BE2C (cell line): ENCODE data around the gene OXT.
"Not testable (repeated sequence)": the region's sequence is repeated elsewhere in the genome, so short reads cannot be mapped to it uniquely, and the experiment has no call there.

Experiments
- DNase-seq: peaks from one replicate; pipeline ENCODE4 v3.0.0-alpha.2; 2020
- H3K27me3 ChIP-seq: fragments of 250-450 bp; sonication (Bioruptor Pico); 2 replicates; pipeline ENCODE4 v1.5.1; 2020; ENCODE audit warnings: mild to moderate bottlenecking
- H3K36me3 ChIP-seq: fragments of 250-450 bp; sonication (Bioruptor Pico); 2 replicates; pipeline ENCODE4 v1.5.1; 2020; ENCODE audit warnings: mild to moderate bottlenecking
- H3K4me1 ChIP-seq: fragments of 250-450 bp; sonication (Bioruptor Pico); 2 replicates; pipeline ENCODE4 v1.5.1; 2020
- H3K4me3 ChIP-seq: 2 replicates; pipeline ENCODE4 v1.5.1; 2011; ENCODE audit warnings: low read depth, low read length
- H3K9me3 ChIP-seq: fragments of 250-450 bp; sonication (Bioruptor Pico); 2 replicates; pipeline ENCODE4 v1.5.1; 2020
- TF ChIP-seq, protein P1 (sequence below): IDR thresholded peaks from 2 replicates; pipeline ENCODE4 v1.5.1; 2012; ENCODE audit warnings: mild to moderate bottlenecking, low read depth, low read length

The OXT gene

DNA sequence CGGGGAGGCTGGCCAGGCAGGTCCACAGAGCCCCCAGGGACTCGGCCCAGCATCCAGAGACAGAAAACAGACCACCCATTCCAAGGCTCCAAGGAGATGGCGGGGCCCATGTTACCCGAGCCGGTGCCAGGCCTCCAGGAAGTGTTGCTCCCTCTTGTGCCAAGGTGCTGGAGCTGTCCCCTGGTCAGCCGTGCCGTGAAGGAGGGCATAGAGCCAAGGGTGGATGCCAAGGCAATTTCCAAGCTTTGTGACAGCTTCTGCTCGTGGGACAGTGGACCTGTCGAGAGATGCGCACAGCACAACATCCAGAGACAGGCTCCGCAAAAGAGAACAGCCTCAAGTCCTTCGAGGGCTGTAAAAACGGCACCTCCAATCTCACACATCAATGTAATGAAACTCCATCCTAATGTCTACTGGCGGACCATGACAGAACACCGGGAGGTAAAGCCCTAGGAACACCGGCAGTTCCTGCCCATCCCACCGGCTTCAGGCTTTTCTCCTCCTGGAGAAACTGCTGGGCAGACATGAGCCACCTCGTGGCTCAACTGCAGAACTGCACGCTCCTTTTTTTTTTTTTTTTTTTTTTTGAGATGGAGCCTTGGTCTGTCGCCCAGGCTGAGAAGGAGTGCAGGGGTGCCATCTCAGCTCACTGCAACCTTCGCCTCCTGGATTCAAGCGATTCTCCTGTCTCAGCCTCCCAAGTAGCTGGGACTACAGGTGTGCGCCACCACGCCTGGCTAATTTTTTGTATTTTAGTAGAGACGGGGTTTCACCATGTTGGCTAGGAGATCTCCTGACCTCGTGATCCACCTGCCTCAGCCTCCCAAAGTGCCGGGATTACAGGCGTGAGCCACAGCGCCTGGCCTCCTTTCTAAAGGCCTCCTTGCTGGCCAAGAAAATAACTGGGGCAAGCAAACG, 44.0 kb downstream of the OXT start:
- Histone ChIP-seq H3K27me3 (no peaks in the 10 kb centered on the region), H3K36me3 (no peaks in the 10 kb centered on the region), H3K9me3 (no peaks in the 10 kb centered on the region), H3K4me3 (no peak overlapping the region), H3K4me1 (peaks cover 4% of the 10 kb centered on the region)
- peak; percentile 70 for DNase-seq
- TF ChIP-seq, protein P1, sequence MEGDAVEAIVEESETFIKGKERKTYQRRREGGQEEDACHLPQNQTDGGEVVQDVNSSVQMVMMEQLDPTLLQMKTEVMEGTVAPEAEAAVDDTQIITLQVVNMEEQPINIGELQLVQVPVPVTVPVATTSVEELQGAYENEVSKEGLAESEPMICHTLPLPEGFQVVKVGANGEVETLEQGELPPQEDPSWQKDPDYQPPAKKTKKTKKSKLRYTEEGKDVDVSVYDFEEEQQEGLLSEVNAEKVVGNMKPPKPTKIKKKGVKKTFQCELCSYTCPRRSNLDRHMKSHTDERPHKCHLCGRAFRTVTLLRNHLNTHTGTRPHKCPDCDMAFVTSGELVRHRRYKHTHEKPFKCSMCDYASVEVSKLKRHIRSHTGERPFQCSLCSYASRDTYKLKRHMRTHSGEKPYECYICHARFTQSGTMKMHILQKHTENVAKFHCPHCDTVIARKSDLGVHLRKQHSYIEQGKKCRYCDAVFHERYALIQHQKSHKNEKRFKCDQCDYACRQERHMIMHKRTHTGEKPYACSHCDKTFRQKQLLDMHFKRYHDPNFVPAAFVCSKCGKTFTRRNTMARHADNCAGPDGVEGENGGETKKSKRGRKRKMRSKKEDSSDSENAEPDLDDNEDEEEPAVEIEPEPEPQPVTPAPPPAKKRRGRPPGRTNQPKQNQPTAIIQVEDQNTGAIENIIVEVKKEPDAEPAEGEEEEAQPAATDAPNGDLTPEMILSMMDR = peak; percentile 80

DNA sequence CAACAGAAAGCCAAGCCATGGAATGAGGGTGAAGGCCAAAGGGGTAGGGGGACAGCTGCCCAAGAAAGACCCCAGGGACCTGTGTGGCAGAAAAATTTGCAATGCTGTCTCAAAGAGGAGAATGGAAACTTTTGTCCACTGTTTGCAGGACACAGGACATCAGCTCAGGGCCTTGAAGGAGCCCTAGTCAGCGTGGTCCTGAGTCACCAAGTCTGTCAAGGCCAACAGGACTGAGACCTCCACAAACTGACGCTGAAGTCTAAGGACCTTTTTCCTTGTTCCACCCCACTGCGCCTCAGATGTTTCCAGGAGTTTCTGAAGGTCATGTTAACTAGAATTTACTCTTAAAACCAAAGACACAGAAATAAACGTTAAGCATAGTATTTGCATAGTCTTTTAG, 44.9 kb downstream of the OXT start:
- TF ChIP-seq, protein P1 = no peak
- peaks cover 4% of the 10 kb centered on the region for H3K4me1 ChIP-seq
- H3K4me3 ChIP-seq = no peak overlapping the region
- no peak for DNase-seq
- no peaks in the 10 kb centered on the region for H3K27me3 ChIP-seq
- no peaks in the 10 kb centered on the region for H3K9me3 ChIP-seq
- H3K36me3 ChIP-seq = no peaks in the 10 kb centered on the region

- not testable (repeated sequence) for H3K4me3 ChIP-seq, DNase-seq, H3K27me3 ChIP-seq, H3K9me3 ChIP-seq, H3K36me3 ChIP-seq, H3K4me1 ChIP-seq
Observed at GRCh38 chr20:3117839-3118379, 46.5 kb downstream of the OXT start.

DNA sequence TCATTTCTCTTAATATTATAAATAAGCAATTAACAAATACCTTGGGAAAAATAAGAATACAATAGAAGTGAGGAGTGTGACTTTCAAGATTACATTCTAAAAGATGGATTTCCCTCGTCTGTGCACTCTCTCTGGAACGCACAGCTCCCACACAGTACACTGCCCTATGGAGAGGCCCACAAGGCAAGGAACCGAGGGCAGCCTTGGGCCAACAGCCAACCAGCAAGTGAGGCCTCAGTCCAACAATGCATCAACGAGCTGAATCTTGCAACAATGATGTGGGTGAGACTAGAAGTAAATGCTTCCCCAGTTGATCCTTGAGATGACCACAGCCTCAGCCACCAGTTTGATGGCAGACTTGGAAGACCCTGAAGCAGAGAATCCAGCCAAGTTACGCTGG, 47.6 kb downstream of the OXT start:
- H3K4me3 ChIP-seq = no peak overlapping the region
- TF ChIP-seq, protein P1 = no peak
- no peaks in the 10 kb centered on the region for H3K9me3 ChIP-seq
- H3K27me3 ChIP-seq = no peaks in the 10 kb centered on the region
- DNase-seq = no peak
- no peaks in the 10 kb centered on the region; the same call in 1 of the 2 replicates for H3K36me3 ChIP-seq
- H3K4me1 ChIP-seq = peaks cover 4% of the 10 kb centered on the region

DNA sequence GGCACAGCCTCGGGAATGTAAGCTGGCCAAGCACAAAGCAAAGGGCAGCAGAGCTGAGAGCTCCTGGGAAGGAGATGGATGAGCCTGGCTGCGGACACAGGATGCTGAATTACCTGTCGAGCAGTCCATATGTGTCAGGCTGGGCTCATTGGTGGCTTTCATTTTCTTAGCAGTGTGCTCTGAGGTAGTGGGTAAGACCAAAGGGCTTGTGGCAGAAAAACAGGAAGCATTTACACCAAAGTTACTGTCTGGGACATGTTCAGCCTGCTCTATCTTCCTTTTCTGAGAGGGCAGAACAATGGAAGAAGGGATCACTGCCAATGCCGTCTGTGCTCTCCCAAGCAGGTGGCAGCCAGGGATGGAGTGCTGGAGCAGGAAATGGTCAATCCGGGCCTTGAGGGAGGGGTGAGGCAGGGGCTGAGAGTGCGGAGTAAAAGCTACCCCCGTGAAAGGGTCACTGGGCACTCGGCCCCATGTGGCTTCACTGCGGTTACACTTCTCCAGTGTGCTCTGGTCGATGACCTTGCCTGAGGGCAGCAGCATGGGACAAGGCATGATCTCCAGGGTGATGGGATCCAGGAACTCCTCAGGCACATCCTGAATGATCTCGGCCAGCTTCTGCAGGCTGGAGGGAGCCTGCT, 50.0 kb downstream of the OXT start:
- Histone ChIP-seq H3K27me3 (no peaks in the 10 kb centered on the region), H3K4me1 (no peaks in the 10 kb centered on the region), H3K4me3 (no peak overlapping the region), H3K36me3 (no peaks in the 10 kb centered on the region; the same call in 1 of the 2 replicates), H3K9me3 (no peaks in the 10 kb centered on the region)
- DNase-seq = no peak
- TF ChIP-seq, protein P1 = no peak
